Heart right ventricle (tissue), 16 donors: ENCODE results near the gene SHB. TPM values are rescaled to one million over a fixed set of nuclear protein-coding genes. Genes with fewer than 3 reads are reported as not detected.

Experiments
- ATAC-seq, 8 donors: fragments of 200-7000 bp; cut with Tn5 transposase; one replicate each; pipeline ENCODE4 v1.9.1; 2020; ENCODE audit warnings: mild to moderate bottlenecking in 8 of 8, moderate library complexity in 8 of 8, moderate number of reproducible peaks in 1 of 8
- DNase-seq, 2 donors: peaks; one replicate each; pipeline ENCODE4 v3.0.0-alpha.2; 2020
- H3K27ac ChIP-seq, 10 donors: fragments of 200-600 bp; sonication (generic) in 2 of 10; one replicate each; pipeline versions ENCODE4 v1.5.0 to v1.8.0; 2020 to 2022; ENCODE audit warnings: mild to moderate bottlenecking in 3 of 10
- H3K27me3 ChIP-seq, 7 donors: fragments of 200-600 bp; one replicate each; pipeline ENCODE4 v1.8.0; 2021 to 2022; ENCODE audit warnings: mild to moderate bottlenecking in 2 of 7
- H3K36me3 ChIP-seq, 9 donors: fragments of 200-600 bp; sonication (generic) in 1 of 9; one replicate each; pipeline versions ENCODE4 v1.5.0 to v1.8.0; 2020 to 2022; ENCODE audit warnings: mild to moderate bottlenecking in 2 of 9
- H3K4me1 ChIP-seq, 9 donors: fragments of 200-600 bp; sonication (generic) in 1 of 9; one replicate each; pipeline versions ENCODE4 v1.5.0 to v1.8.0; 2020 to 2022; ENCODE audit warnings: mild to moderate bottlenecking in 4 of 9
- H3K4me3 ChIP-seq, 10 donors: fragments of 200-600 bp; sonication (generic) in 2 of 10; one replicate each; pipeline versions ENCODE4 v1.5.0 to v1.8.0; 2020 to 2022; ENCODE audit warnings: mild to moderate bottlenecking in 7 of 10, moderate library complexity in 2 of 10
- H3K9me3 ChIP-seq, 11 donors: fragments of 200-600 bp in 10 of 11; sonication (generic) in 2 of 11; one replicate each; pipeline versions ENCODE4 v1.5.0 to v1.8.0; 2013 to 2022; ENCODE audit warnings: mild to moderate bottlenecking in 2 of 11, control low read depth in 1 of 11, moderate library complexity in 1 of 11
- CTCF ChIP-seq, 9 donors: fragments of 200-600 bp; sonication (generic) in 2 of 9; IDR thresholded peaks; one replicate each; pipeline versions ENCODE4 v1.5.0 to v1.8.0; 2021 to 2022; ENCODE audit warnings: antibody characterized with exemption in 9 of 9, mild to moderate bottlenecking in 5 of 9, moderate library complexity in 1 of 9
- WGBS, 2 donors: extraction: QIAGEN DNeasy Blood & Tissue Kit; methylation state at CpG; one replicate each; pipeline ENCODE4 v1.1.7; 2013; ENCODE audit warnings: inconsistent platforms in 1 of 2; 5-methylcytosine and 5-hydroxymethylcytosine counted together
- intact Hi-C, 10 donors: fragments of 100-400 bp; cut with DNase I; formaldehyde crosslinking; loops; one replicate each; pipeline versions ENCODE4 v1.11.1 to v1.14.2; 2022
- polyA plus RNA-seq, 2 donors: library from polyadenylated mRNA; stranded (reverse); fragments of 200-250 nt; gene quantifications; one replicate each; pipeline ENCODE4 v1.2.3, GENCODE V29; 2013
- total RNA-seq, 10 donors: library from RNA; stranded (reverse); fragmentation: NEBNext Ultra II Directional in 3 of 10; extraction: Animal tissue kit (Norgen Biotek cat#: 25700) in 3 of 10; gene quantifications; one replicate each; pipeline versions ENCODE4 v1.2.1 to v1.2.4, GENCODE V29; 2021 to 2023
- donor health status: Arrhythmogenic right ventricular cardiomyopathy.
- donor health status: ischemic (EF 13 %, LVEDD 7.1; RV severe dilation, severe dysfunction).
- donor health status: healthy with polysubstance abuse.
- donor health status: DM: no; HTN: yes; CAD: no.
- donor health status: DM: no; HTN: no; CAD: no.
- donor health status: ischemic (EF 25% LVEDD 6.9; RV normal size, moderate dysfunction).
- donor health status: ischemic (EF 25% LVEDD 5.7; RV mildly dilated, moderate dysfunction).
- donor health status: healthy.
- donor health status: DM: yes; HTN: yes; CAD: no.
- donor health status: Ischemic cardiomyopathy.
- donor health status: ischemic (EF 35%, LVEDD 5.7; RV mildly dilated, moderate dysfunction).
- donor health status: nonischemic (EF 11% LVEDD 7.7; RV severe dilation, severe dysfunction).
- donor health status: DM: yes; HTN: yes; CAD: no.
- donor health status: PGD.
- donor health status: ischemic (EF 29% LVEDD 5.4; RV normal size, mild dysfunction).
- donor health status: nonischemic (EF 23%, LVEDD 6.1; RV moderate dilation, normal function).

The SHB gene
- total and polyA plus RNA-seq, 12 donors: 5.7 to 26.6 (median 18.0) TPM

- no peak overlapping the region for H3K4me3 ChIP-seq
- intact Hi-C loops: loop anchor here in 4 of 10 donors (1.0 to 10.0 kb wide), 4 partner anchors 7 to 136 kb away; partner anchors contain the start of gene SHB (in 1 of the 4)
- H3K9me3 ChIP-seq: peaks cover 0 to 7% (median 0%) of the 10 kb centered on the region in 11 donors
- H3K4me1 ChIP-seq: peaks cover 0 to 43% (median 29%) of the 10 kb centered on the region in 9 donors
- ATAC-seq (peak in 2 of 8 donors; percentile 12 to 56), DNase-seq (no peak)
- H3K27ac ChIP-seq: no peak overlapping the region
- WGBS, 2 donors: 84 to 90% methylated on average over 20 of the region's 20 CpGs
- no peaks in the 10 kb centered on the region for H3K27me3 ChIP-seq
- no peaks in the 10 kb centered on the region for H3K36me3 ChIP-seq
- no peak for TF ChIP-seq CTCF (IDR thresholded peaks at IDR 0.05)
Observed at GRCh38 chr9:37928552-37929430, 140.2 kb downstream of the SHB start.

DNA sequence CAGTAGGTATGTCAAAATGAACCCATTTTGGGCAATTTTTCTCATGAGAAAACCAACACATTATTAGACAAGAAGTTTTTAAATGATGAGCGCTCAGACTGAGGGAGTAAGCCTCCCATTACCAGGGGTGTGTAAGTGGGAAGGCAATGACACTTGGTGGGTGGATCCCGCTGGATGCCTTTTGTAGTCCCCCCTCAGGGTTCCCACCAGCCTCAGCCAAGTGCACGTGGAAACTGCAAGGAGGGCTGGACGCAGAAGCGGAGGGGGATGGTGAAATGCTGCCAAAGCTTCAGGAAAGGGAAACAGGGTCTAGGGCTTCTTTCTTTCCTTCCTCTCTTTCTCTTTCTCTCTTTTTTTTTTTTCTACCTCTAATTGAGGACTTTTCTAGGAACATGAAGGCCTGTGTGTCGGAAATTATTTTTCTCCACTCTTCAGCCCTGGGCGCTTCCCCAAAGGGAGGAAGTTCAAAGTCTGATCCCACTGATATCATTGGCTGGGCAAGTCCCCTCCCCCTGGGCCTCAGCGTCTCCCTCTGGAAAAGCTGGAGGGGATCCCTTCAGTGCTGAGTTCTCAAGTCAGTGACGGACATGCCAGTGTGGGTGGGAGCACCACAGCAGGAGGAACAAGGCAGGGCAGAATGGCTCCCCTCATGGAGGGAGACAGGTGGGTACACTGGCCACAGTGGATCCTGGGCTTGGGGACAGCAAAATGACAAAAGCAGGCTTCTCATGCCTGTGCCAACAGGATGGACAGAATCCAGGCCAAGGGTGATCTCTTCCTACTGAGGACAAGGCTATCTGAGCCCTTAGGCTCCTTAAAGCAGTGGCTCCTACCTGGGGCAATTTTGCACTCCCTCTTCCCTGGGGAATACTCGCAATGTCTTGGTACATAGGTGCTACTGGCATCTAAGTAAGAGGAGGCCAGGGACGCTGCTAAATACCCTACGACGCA lies 141.2 kb downstream of the SHB start:
- no peak for DNase-seq
- peaks cover 1 to 47% (median 35%) of the 10 kb centered on the region in 9 donors for H3K4me1 ChIP-seq
- H3K36me3 ChIP-seq: no peaks in the 10 kb centered on the region
- H3K27me3 ChIP-seq: no peaks in the 10 kb centered on the region
- H3K9me3 ChIP-seq: peaks cover 0 to 7% (median 0%) of the 10 kb centered on the region in 11 donors
- intact Hi-C loops: loop anchor here in 3 of 10 donors (5.0 to 10.0 kb wide), 3 partner anchors 54 to 137 kb away; partner anchors contain the start of gene SHB (in 1 of the 3)
- peak in 3 of 8 donors; percentile 9 to 43 (median 24) for ATAC-seq
- H3K27ac ChIP-seq: no peak overlapping the region
- H3K4me3 ChIP-seq: no peak overlapping the region
- TF ChIP-seq CTCF (IDR thresholded peaks at IDR 0.05): no peak
- WGBS, 2 donors: 69 to 74% methylated on average over 13 of the region's 13 CpGs

- ATAC-seq (no peak), DNase-seq (no peak)
- no peak overlapping the region for H3K4me3 ChIP-seq
- H3K27me3 ChIP-seq: no peaks in the 10 kb centered on the region
- 77 to 83% methylated on average over 9 of the region's 9 CpGs for WGBS, 2 donors
- no peak overlapping the region for H3K27ac ChIP-seq
- peaks cover 0 to 7% (median 0%) of the 10 kb centered on the region in 11 donors for H3K9me3 ChIP-seq
- no peaks in the 10 kb centered on the region for H3K36me3 ChIP-seq
- peaks cover 5 to 54% (median 41%) of the 10 kb centered on the region in 9 donors for H3K4me1 ChIP-seq
- intact Hi-C loops: loop anchor here in 3 of 10 donors (5.0 to 10.0 kb wide), 3 partner anchors 55 to 138 kb away; partner anchors contain the start of gene SHB (in 1 of the 3)
- no peak for TF ChIP-seq CTCF (IDR thresholded peaks at IDR 0.05)
Observed at GRCh38 chr9:37927132-37927531, 141.9 kb downstream of the SHB start.

DNA sequence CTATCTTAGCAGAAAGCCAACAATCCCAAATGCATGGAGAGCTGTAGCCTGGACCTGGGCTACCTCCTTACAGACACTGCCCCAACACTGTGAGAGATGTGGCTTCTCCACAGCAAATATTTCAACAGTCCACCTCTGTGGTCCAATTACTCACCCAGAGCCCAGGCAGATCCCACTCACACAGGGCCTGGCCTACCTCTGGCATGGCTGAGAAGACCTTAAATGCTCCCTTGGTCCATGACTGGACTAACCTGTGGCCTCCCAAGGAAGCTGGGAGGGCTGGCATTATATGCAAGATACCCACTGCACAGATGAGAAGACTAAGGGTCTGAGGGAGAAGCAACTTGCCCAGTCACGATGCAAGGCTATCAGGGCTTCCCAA lies 142.3 kb downstream of the SHB start:
- Histone ChIP-seq H3K4me1 (peaks cover 5 to 58% (median 42%) of the 10 kb centered on the region in 9 donors), H3K9me3 (peaks cover 0 to 7% (median 0%) of the 10 kb centered on the region in 11 donors), H3K36me3 (no peaks in the 10 kb centered on the region), H3K4me3 (no peak overlapping the region), H3K27ac (no peak overlapping the region), H3K27me3 (no peaks in the 10 kb centered on the region)
- no peak for ATAC-seq
- intact Hi-C loops: loop anchor here in 3 of 10 donors (5.0 to 10.0 kb wide), 3 partner anchors 56 to 138 kb away; partner anchors contain the start of gene SHB (in 1 of the 3)
- no peak for DNase-seq
- WGBS, 2 donors: 75 to 89% methylated on average over 1 of the region's 1 CpG
- TF ChIP-seq CTCF (IDR thresholded peaks at IDR 0.05): no peak
